ENCODE data around the gene PDE4B.

GRCh38 chr1:66333466-66334199, 540.9 kb downstream of the PDE4B start:
- TF ChIP-seq CTCF (IDR thresholded peaks at IDR 0.05; ENCODE audit: insufficient read depth, low read depth, low read length) (no peak), EZH2 (IDR thresholded peaks at IDR 0.05; ENCODE audit: insufficient read depth, low read length) (no peak)
